Body of pancreas (tissue), 4 donors: ENCODE data around the gene ERMP1. TPM values are rescaled to one million over a fixed set of nuclear protein-coding genes. Genes with fewer than 3 reads are reported as not detected.
"Not testable (repeated sequence)": the region's sequence is repeated elsewhere in the genome, so short reads cannot be mapped to it uniquely, and the experiment has no call there.

Experiments used
- ATAC-seq: fragments of 150-250 bp; one replicate; pipeline ENCODE4 v1.9.1; 2016
- DNase-seq, 4 donors: peaks; one replicate each; pipeline ENCODE4 v3.0.0-alpha.2; 2019
- H3K27ac ChIP-seq, 4 donors: fragments of 200-600 bp; sonication (generic); 1 replicate in 3 of 4; 2 replicates in 1 of 4; pipeline versions ENCODE4 v1.5.1 to v1.6.1; 2016 to 2019; ENCODE audit warnings: mild to moderate bottlenecking in 1 of 4, mixed read lengths in 1 of 4, moderate library complexity in 1 of 4
- H3K27me3 ChIP-seq, 2 donors: fragments of 200-600 bp; sonication (generic); one replicate each; pipeline ENCODE4 v1.6.0; 2016; ENCODE audit warnings: mild to moderate bottlenecking in 1 of 2
- H3K36me3 ChIP-seq, 2 donors: fragments of 200-600 bp; sonication (generic); replicated peaks in 1 of 2; 2 replicates each; pipeline ENCODE4 v1.5.1; 2016; ENCODE audit warnings: low read depth in 2 of 2; ENCODE audit not compliant: insufficient read depth in 1 of 2
- H3K4me1 ChIP-seq: fragments of 200-600 bp; sonication (generic); one replicate; pipeline ENCODE4 v1.6.0; 2016
- H3K4me3 ChIP-seq, 2 donors: fragments of 200-600 bp; sonication (generic); 1 replicate in 1 of 2; 2 replicates in 1 of 2; pipeline ENCODE4 v1.5.1; 2016 to 2019
- H3K9me3 ChIP-seq, 3 donors: fragments of 200-600 bp; sonication (generic); 1 replicate in 2 of 3; 2 replicates in 1 of 3; pipeline ENCODE4 v1.5.1; 2016
- CTCF ChIP-seq, 7 experiments: fragments of 450-650 bp in 4 of 7; fragments of 200-600 bp in 3 of 7; sonication (generic) in 3 of 7; IDR thresholded peaks; one replicate each; pipeline ENCODE4 v1.5.1; 2016 to 2019; ENCODE audit warnings: antibody characterized with exemption in 7 of 7
- POLR2A ChIP-seq, 3 donors: fragments of 450-650 bp; IDR thresholded peaks; one replicate each; pipeline ENCODE4 v1.6.1; 2016; ENCODE audit warnings: antibody characterized with exemption in 3 of 3, mild to moderate bottlenecking in 2 of 3
- WGBS, 2 donors: methylation state at CpG; one replicate each; pipeline ENCODE4 v1.1.5; 2017; 5-methylcytosine and 5-hydroxymethylcytosine counted together
- intact Hi-C: fragments of 100-400 bp; cut with DNase I; formaldehyde crosslinking; loops from one replicate; pipeline ENCODE4 v1.15.1; 2023
- total RNA-seq, 2 donors: library from RNA; depleted of rRNA; stranded (reverse); fragments of >200 nt; gene quantifications; one replicate each; pipeline ENCODE4 v1.1.0, GENCODE V29; 2016

ERMP1 gene
- total RNA-seq = 10 to 100 TPM; 11.2 to 11.9 TPM

GRCh38 chr9:5832538-5833529 lies at the start of gene ERMP1:
Gene ERMP1 (minus strand): TSS chr9:5833117. CDS start chr9:5833027, 90 bp downstream.
- Histone ChIP-seq H3K27ac (peak within 1 kb of the TSS; percentile 59 to 92 (median 80)), H3K27me3 (no peaks in the 10 kb centered on the region), H3K36me3 (no peaks in the 10 kb centered on the region), H3K4me1 (peaks cover 38% of the 10 kb centered on the region), H3K9me3 (no peaks in the 10 kb centered on the region), H3K4me3 (peak within 1 kb of the TSS; percentile 69 to 93)
- peak; percentile 93 for ATAC-seq
- peak; percentile 58 to 81 (median 79) for TF ChIP-seq POLR2A (IDR thresholded peaks at IDR 0.05)
- TF ChIP-seq CTCF (IDR thresholded peaks at IDR 0.05) = peak; percentile 86 to 93 (median 87)
- peak; percentile 89 to 93 (median 90) for DNase-seq
- intact Hi-C loops = no loop called here
- 1% methylated on average over 18 to 82 of the region's 95 CpGs for WGBS, 2 donors

- ATAC-seq, DNase-seq, H3K27me3 ChIP-seq, H3K36me3 ChIP-seq, H3K4me1 ChIP-seq, H3K4me3 ChIP-seq, H3K27ac ChIP-seq, H3K9me3 ChIP-seq: not testable (repeated sequence)
- intact Hi-C loops = loop anchor here (10.0 kb wide), 1 partner anchor 422 kb away; no protein-coding TSS in a partner anchor
- 92 to 95% methylated on average over 5 of the region's 5 CpGs for WGBS, 2 donors
Measured at GRCh38 chr9:5882244-5883012, 49.5 kb upstream of the ERMP1 start.

GRCh38 chr9:5879419-5880181 lies 46.7 kb upstream of the ERMP1 start:
- no peaks in the 10 kb centered on the region for H3K27me3 ChIP-seq
- intact Hi-C loops = loop anchor here (10.0 kb wide), 1 partner anchor 425 kb away; no protein-coding TSS in a partner anchor
- H3K4me1 ChIP-seq = no peaks in the 10 kb centered on the region
- no peak for TF ChIP-seq CTCF (IDR thresholded peaks at IDR 0.05)
- TF ChIP-seq POLR2A (IDR thresholded peaks at IDR 0.05) = no peak
- WGBS, 2 donors = 80 to 89% methylated on average over 10 of the region's 10 CpGs
- H3K9me3 ChIP-seq = no peaks in the 10 kb centered on the region
- no peak overlapping the region for H3K27ac ChIP-seq
- H3K36me3 ChIP-seq = no peaks in the 10 kb centered on the region
- ATAC-seq = peak; percentile 27
- H3K4me3 ChIP-seq = no peak overlapping the region
- no peak for DNase-seq

GRCh38 chr9:5876711-5877110 lies 43.8 kb upstream of the ERMP1 start:
- ATAC-seq = no peak
- Histone ChIP-seq H3K27me3 (no peaks in the 10 kb centered on the region), H3K4me3 (no peak overlapping the region), H3K27ac (no peak overlapping the region), H3K9me3 (no peaks in the 10 kb centered on the region), H3K4me1 (no peaks in the 10 kb centered on the region), H3K36me3 (no peaks in the 10 kb centered on the region)
- no peak for DNase-seq
- no peak for TF ChIP-seq CTCF (IDR thresholded peaks at IDR 0.05)
- no peak for TF ChIP-seq POLR2A (IDR thresholded peaks at IDR 0.05)
- intact Hi-C loops = no loop called here
- WGBS, 2 donors = 91 to 94% methylated on average over 7 of the region's 7 CpGs
